Measurements from ENCODE around the gene ZC3H7A.

GRCh38 chr16:11727796-11728543 lies 69.1 kb downstream of the ZC3H7A start:
- no peak for TF ChIP-seq CTCF (IDR thresholded peaks at IDR 0.05)
- TF ChIP-seq POLR2AphosphoS5 (IDR thresholded peaks at IDR 0.05) = no peak

Data from suprapubic skin (tissue), 3 donors.